NCI-H128 (cell line): ENCODE results near the gene KDM4B.
"Not testable (repeated sequence)": the region's sequence is repeated elsewhere in the genome, so short reads cannot be mapped to it uniquely, and the experiment has no call there.

ENCODE experiments used
- DNase-seq: peaks from one replicate; lab custom pipeline; 2025; ENCODE audit not compliant: unreplicated experiment; lab: John Stamatoyannopoulos, UW

The KDM4B gene

GRCh38 chr19:5147074-5147977 is 178.4 kb downstream of the KDM4B start:
- DNase-seq: no peak

GRCh38 chr19:5147978-5148793 is 179.3 kb downstream of the KDM4B start:
- DNase-seq: no peak

GRCh38 chr19:5148794-5149190 is 179.9 kb downstream of the KDM4B start:
- DNase-seq: no peak

- no peak for DNase-seq
These were observed 180.6 kb downstream of the KDM4B start for GRCh38 chr19:5149508-5149907.

- DNase-seq: no peak
These were observed 181.3 kb downstream of the KDM4B start for GRCh38 chr19:5149932-5150901.

GRCh38 chr19:5150902-5151741 is 182.2 kb downstream of the KDM4B start:
- no peak for DNase-seq

- no peak for DNase-seq
These were observed 183.3 kb downstream of the KDM4B start for GRCh38 chr19:5152013-5152763.

GRCh38 chr19:5152767-5153532 is 184.0 kb downstream of the KDM4B start:
- DNase-seq: no peak

- DNase-seq: no peak
These were observed 184.8 kb downstream of the KDM4B start for GRCh38 chr19:5153601-5154128.

- no peak for DNase-seq
These were observed 185.4 kb downstream of the KDM4B start for GRCh38 chr19:5154129-5154798.

GRCh38 chr19:5154799-5155426 is 186.0 kb downstream of the KDM4B start:
- no peak for DNase-seq

- DNase-seq: no peak
These were observed 186.8 kb downstream of the KDM4B start for GRCh38 chr19:5155586-5156210.

- DNase-seq: no peak
These were observed 187.5 kb downstream of the KDM4B start for GRCh38 chr19:5156231-5156986.

- DNase-seq: no peak
These were observed 188.3 kb downstream of the KDM4B start for GRCh38 chr19:5157186-5157585.

GRCh38 chr19:5158549-5159134 is 189.7 kb downstream of the KDM4B start:
- DNase-seq: not testable (repeated sequence)
